ENCODE data around the gene SEC22C. TPM values are rescaled to one million over a fixed set of nuclear protein-coding genes. Genes with fewer than 3 reads are reported as not detected.
"Not testable (repeated sequence)": the region's sequence is repeated elsewhere in the genome, so short reads cannot be mapped to it uniquely, and the experiment has no call there.

The SEC22C gene
- total RNA-seq, 4 donors from 2014 or later: 22.4 to 44.4 (median 28.5) TPM

DNA sequence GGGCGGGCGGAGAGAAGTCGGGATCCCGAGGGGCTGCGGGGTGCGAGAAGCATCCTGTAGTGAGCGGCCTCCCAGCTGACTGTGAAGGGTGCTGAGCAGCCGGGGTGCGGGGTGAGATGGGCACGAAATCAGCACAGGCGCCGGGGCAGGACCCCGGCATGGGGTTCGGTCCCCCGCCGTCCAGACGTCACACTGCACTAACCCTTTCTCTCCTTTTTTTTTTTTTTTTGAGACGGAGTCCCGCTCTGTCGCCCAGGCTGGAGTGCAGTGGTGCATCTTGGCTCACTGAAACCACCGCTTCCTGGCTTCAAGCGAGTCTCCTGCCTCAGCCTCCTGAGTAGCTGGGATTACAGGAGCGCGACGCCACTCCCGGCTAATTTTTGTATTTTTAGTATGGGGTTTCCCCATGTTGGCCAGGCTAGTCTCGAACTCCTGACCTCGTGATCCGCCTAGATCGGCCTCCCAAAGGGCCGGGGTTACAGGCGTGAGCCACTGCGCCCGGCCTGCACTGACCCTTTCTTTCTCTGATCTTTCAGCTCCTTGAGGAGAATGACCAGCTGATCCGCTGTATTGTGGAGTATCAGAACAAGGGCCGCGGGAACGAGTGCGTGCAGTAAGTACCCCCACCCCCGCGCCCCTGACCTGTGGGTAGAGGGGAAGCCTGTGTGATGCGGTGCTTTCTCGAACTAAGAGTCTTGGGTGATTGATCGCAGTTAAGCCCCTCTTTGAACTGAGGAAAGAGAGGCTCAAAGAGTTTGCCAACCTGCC, 9.4 kb upstream of the SEC22C start:
- H3K9me3 ChIP-seq: no peaks in the 10 kb centered on the region
- no peak for DNase-seq (ENCODE audit: low spot score in 2 of 2)
- peak overlapping the region; percentile 81 for H3K4me3 ChIP-seq
- H3K27me3 ChIP-seq: no peaks in the 10 kb centered on the region
- 9% methylated on average over 38 of the region's 44 CpGs for WGBS
- H3K27ac ChIP-seq: peak overlapping the region; percentile 87
- no peak for TF ChIP-seq POLR2AphosphoS5 (IDR thresholded peaks at IDR 0.05)
- TF ChIP-seq, protein P1, sequence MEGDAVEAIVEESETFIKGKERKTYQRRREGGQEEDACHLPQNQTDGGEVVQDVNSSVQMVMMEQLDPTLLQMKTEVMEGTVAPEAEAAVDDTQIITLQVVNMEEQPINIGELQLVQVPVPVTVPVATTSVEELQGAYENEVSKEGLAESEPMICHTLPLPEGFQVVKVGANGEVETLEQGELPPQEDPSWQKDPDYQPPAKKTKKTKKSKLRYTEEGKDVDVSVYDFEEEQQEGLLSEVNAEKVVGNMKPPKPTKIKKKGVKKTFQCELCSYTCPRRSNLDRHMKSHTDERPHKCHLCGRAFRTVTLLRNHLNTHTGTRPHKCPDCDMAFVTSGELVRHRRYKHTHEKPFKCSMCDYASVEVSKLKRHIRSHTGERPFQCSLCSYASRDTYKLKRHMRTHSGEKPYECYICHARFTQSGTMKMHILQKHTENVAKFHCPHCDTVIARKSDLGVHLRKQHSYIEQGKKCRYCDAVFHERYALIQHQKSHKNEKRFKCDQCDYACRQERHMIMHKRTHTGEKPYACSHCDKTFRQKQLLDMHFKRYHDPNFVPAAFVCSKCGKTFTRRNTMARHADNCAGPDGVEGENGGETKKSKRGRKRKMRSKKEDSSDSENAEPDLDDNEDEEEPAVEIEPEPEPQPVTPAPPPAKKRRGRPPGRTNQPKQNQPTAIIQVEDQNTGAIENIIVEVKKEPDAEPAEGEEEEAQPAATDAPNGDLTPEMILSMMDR (IDR thresholded peaks at IDR 0.05): no peak
- TF ChIP-seq EP300 (IDR thresholded peaks at IDR 0.05): no peak
- no peak for TF ChIP-seq POLR2A (IDR thresholded peaks at IDR 0.05)
- peaks cover 30% of the 10 kb centered on the region for H3K4me1 ChIP-seq
- peaks cover 16% of the 10 kb centered on the region for H3K36me3 ChIP-seq

GRCh38 chr3:42589382-42590109, 7.8 kb upstream of the SEC22C start:
- Histone ChIP-seq H3K4me1 (peaks cover 30% of the 10 kb centered on the region), H3K27ac (peak overlapping the region; percentile 87), H3K4me3 (peak overlapping the region; percentile 81), H3K9me3 (no peaks in the 10 kb centered on the region), H3K27me3 (no peaks in the 10 kb centered on the region), H3K36me3 (peaks cover 14% of the 10 kb centered on the region)
- 88% methylated on average over 20 of the region's 20 CpGs for WGBS
- no peak for DNase-seq (ENCODE audit: low spot score in 2 of 2)
- no peak for TF ChIP-seq EP300 (IDR thresholded peaks at IDR 0.05)
- TF ChIP-seq, protein P1 (IDR thresholded peaks at IDR 0.05): no peak
- TF ChIP-seq POLR2AphosphoS5 (IDR thresholded peaks at IDR 0.05): no peak
- no peak for TF ChIP-seq POLR2A (IDR thresholded peaks at IDR 0.05)

DNA sequence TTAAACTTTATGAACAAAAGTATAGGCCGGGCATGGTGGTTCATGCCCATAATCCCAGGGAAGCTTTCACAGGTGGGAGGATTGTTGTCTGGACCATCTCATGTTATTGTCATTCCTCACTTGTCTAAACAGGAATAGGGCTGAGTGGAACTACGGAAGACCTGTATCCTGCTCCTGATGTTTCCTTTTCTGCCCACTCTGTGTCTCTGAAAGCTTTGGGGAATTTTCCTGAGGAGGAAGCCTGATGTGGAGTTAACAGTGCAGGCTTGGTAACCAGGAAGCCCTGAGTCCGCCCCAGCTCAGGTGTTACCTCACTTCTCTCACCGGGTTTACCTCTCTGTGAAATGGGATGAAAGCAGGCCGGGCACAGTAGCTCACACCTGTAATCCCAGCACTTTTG, 6.9 kb upstream of the SEC22C start:
- H3K4me1 ChIP-seq: peaks cover 30% of the 10 kb centered on the region
- no peaks in the 10 kb centered on the region for H3K9me3 ChIP-seq
- 73% methylated on average over 5 of the region's 5 CpGs for WGBS
- peaks cover 5% of the 10 kb centered on the region for H3K36me3 ChIP-seq
- H3K4me3 ChIP-seq: no peak overlapping the region
- DNase-seq (ENCODE audit: low spot score in 2 of 2): no peak
- no peaks in the 10 kb centered on the region for H3K27me3 ChIP-seq
- TF ChIP-seq POLR2AphosphoS5 (IDR thresholded peaks at IDR 0.05) (no peak), POLR2A (IDR thresholded peaks at IDR 0.05) (no peak), EP300 (IDR thresholded peaks at IDR 0.05) (no peak)
- TF ChIP-seq, protein P1 (IDR thresholded peaks at IDR 0.05): no peak
- no peak overlapping the region for H3K27ac ChIP-seq

- H3K9me3 ChIP-seq: no peaks in the 10 kb centered on the region
- no peak for DNase-seq (ENCODE audit: low spot score in 2 of 2)
- peaks cover 22% of the 10 kb centered on the region for H3K4me1 ChIP-seq
- no peaks in the 10 kb centered on the region for H3K36me3 ChIP-seq
- H3K27me3 ChIP-seq: no peaks in the 10 kb centered on the region
- WGBS: 0% methylated on average over 3 of the region's 3 CpGs
- peak overlapping the region; percentile 87 for H3K27ac ChIP-seq
- H3K4me3 ChIP-seq: peak overlapping the region; percentile 68
- TF ChIP-seq EP300 (IDR thresholded peaks at IDR 0.05): no peak
- TF ChIP-seq POLR2A (IDR thresholded peaks at IDR 0.05): no peak
- TF ChIP-seq POLR2AphosphoS5 (IDR thresholded peaks at IDR 0.05): no peak
- TF ChIP-seq, protein P1 (IDR thresholded peaks at IDR 0.05): no peak
Measured at GRCh38 chr3:42582474-42583070, 805 bp upstream of the SEC22C start.

- Histone ChIP-seq H3K9me3 (no peaks in the 10 kb centered on the region), H3K4me1 (peaks cover 22% of the 10 kb centered on the region), H3K36me3 (no peaks in the 10 kb centered on the region), H3K27me3 (no peaks in the 10 kb centered on the region), H3K27ac (peak overlapping the region; percentile 87), H3K4me3 (peak overlapping the region; percentile 68)
- 0% methylated on average over 11 of the region's 11 CpGs for WGBS
- DNase-seq (ENCODE audit: low spot score in 2 of 2): no peak
- TF ChIP-seq POLR2A (IDR thresholded peaks at IDR 0.05) (no peak), POLR2AphosphoS5 (IDR thresholded peaks at IDR 0.05) (no peak), EP300 (IDR thresholded peaks at IDR 0.05) (no peak)
- TF ChIP-seq, protein P1 (IDR thresholded peaks at IDR 0.05): no peak
Measured at GRCh38 chr3:42581400-42581708, 413 bp downstream of the SEC22C start.

- DNase-seq (ENCODE audit: low spot score in 2 of 2); H3K27me3 ChIP-seq; H3K36me3 ChIP-seq; H3K27ac ChIP-seq; H3K4me3 ChIP-seq; H3K9me3 ChIP-seq: not testable (repeated sequence)
- 92% methylated on average over 4 of the region's 4 CpGs for WGBS
- H3K4me1 ChIP-seq: peaks cover 22% of the 10 kb centered on the region
Measured at GRCh38 chr3:42579346-42579745, 2.4 kb downstream of the SEC22C start.

Measured in suprapubic skin (tissue), 4 donors.